HFF-Myc (cell line): ENCODE measurements around the gene CAMK1D.

ENCODE experiments used
- DNase-seq: peaks from one replicate; pipeline ENCODE4 v3.0.0-alpha.2; 2011; ENCODE audit warnings: low read depth; ENCODE audit errors: extremely low read depth
- H3K4me3 ChIP-seq: replicated peaks from 2 replicates; pipeline ENCODE4 v1.5.1; 2011; ENCODE audit warnings: low read depth, mild to moderate bottlenecking, control low read depth, low read length
- CTCF ChIP-seq: IDR thresholded peaks from 2 replicates; pipeline ENCODE4 v1.5.1; 2012; ENCODE audit warnings: mild to moderate bottlenecking, low read depth, low read length, control low read depth; ENCODE audit errors: missing control alignments

The CAMK1D gene

GRCh38 chr10:12586741-12587140, 237.4 kb downstream of the CAMK1D start:
- H3K4me3 ChIP-seq: no peak overlapping the region
- no peak for DNase-seq
- TF ChIP-seq CTCF: no peak

GRCh38 chr10:12587451-12587888, 238.1 kb downstream of the CAMK1D start:
- DNase-seq: no peak
- no peak overlapping the region for H3K4me3 ChIP-seq
- TF ChIP-seq CTCF: no peak

- TF ChIP-seq CTCF: no peak
- no peak overlapping the region for H3K4me3 ChIP-seq
These were observed 238.9 kb downstream of the CAMK1D start for GRCh38 chr10:12588091-12588860.

GRCh38 chr10:12589291-12589690, 239.9 kb downstream of the CAMK1D start:
- no peak overlapping the region for H3K4me3 ChIP-seq
- TF ChIP-seq CTCF: no peak
- no peak for DNase-seq

More at GRCh38 chr10:12588091-12588860, 238.9 kb downstream of the CAMK1D start:
- DNase-seq: no peak

- H3K4me3 ChIP-seq: no peak overlapping the region
- no peak for TF ChIP-seq CTCF
- DNase-seq: no peak
These were observed 240.4 kb downstream of the CAMK1D start for GRCh38 chr10:12589791-12590190.

- TF ChIP-seq CTCF: no peak
- no peak overlapping the region for H3K4me3 ChIP-seq
- no peak for DNase-seq
These were observed 241.6 kb downstream of the CAMK1D start for GRCh38 chr10:12590675-12591659.
